Lung (tissue), 12 donors: ENCODE results near the gene SFXN1. TPM values are rescaled to one million over a fixed set of nuclear protein-coding genes. Genes with fewer than 3 reads are reported as not detected.

Experiments used
- ATAC-seq: fragments of 200-7000 bp; cut with Tn5 transposase; one replicate; pipeline ENCODE4 v1.9.1; 2020; ENCODE audit warnings: moderate number of reproducible peaks; ENCODE audit not compliant: insufficient read depth, low FRiP score
- DNase-seq, 3 donors: peaks; one replicate each; pipeline ENCODE4 v3.0.0-alpha.2; 2013 to 2017
- H3K27ac ChIP-seq, 2 donors: one replicate each; pipeline ENCODE4 v1.5.1; 2013; ENCODE audit warnings: mild to moderate bottlenecking in 2 of 2, moderate library complexity in 2 of 2, control low read depth in 1 of 2, inconsistent platforms in 1 of 2, low read depth in 1 of 2, low read length in 1 of 2
- H3K27me3 ChIP-seq, 3 donors: one replicate each; pipeline ENCODE4 v1.5.1; 2013; ENCODE audit warnings: low read length in 2 of 3; ENCODE audit not compliant: control insufficient read depth in 3 of 3, insufficient read depth in 3 of 3
- H3K36me3 ChIP-seq, 4 donors: one replicate each; pipeline ENCODE4 v1.5.1; 2013; ENCODE audit warnings: low read length in 4 of 4, mild to moderate bottlenecking in 1 of 4, moderate library complexity in 1 of 4; ENCODE audit not compliant: control insufficient read depth in 4 of 4, insufficient read depth in 4 of 4
- H3K4me1 ChIP-seq, 5 donors: one replicate each; pipeline ENCODE4 v1.5.1; 2013; ENCODE audit warnings: low read length in 5 of 5, mild to moderate bottlenecking in 2 of 5, moderate library complexity in 1 of 5; ENCODE audit not compliant: control insufficient read depth in 5 of 5, insufficient read depth in 5 of 5
- H3K4me3 ChIP-seq: one replicate; pipeline ENCODE4 v1.5.1; 2013; ENCODE audit warnings: mild to moderate bottlenecking, control low read depth, moderate library complexity
- H3K9ac ChIP-seq, 2 donors: one replicate each; pipeline ENCODE4 v1.5.1; 2013; ENCODE audit warnings: low read length in 2 of 2, control low read depth in 1 of 2; ENCODE audit not compliant: insufficient read depth in 1 of 2
- H3K9me3 ChIP-seq, 4 donors: one replicate each; pipeline ENCODE4 v1.5.1; 2013; ENCODE audit warnings: low read length in 3 of 4, mild to moderate bottlenecking in 1 of 4, moderate library complexity in 1 of 4; ENCODE audit not compliant: control insufficient read depth in 4 of 4, insufficient read depth in 3 of 4
- CTCF ChIP-seq: IDR thresholded peaks from 2 replicates; pipeline ENCODE4 v1.5.1; 2012; ENCODE audit warnings: mild to moderate bottlenecking; ENCODE audit errors: control extremely low read depth, extremely low read depth
- WGBS, 2 donors: extraction: QIAGEN DNeasy Blood & Tissue Kit; methylation state at CpG; one replicate each; pipeline ENCODE4 v1.1.7; 2013; 5-methylcytosine and 5-hydroxymethylcytosine counted together
- polyA plus RNA-seq, 2 donors: library from polyadenylated mRNA; stranded (reverse); fragments of 200-250 nt; gene quantifications; one replicate each; pipeline ENCODE4 v1.2.1, GENCODE V29; 2013
- total RNA-seq, 2 donors: library from RNA; depleted of rRNA in 1 of 2; stranded (reverse); fragments of >200 nt in 1 of 2; gene quantifications; one replicate each; pipeline ENCODE4 v1.2.1, GENCODE V29; 2014 to 2021
- donor health status: control.
- donor health status: control.
- donor health status: Bipolar disorder and iron deficiency.
- donor health status: healthy.
- donor health status: DM: yes; HTN: yes; CAD: no.

The SFXN1 gene
- total and polyA plus RNA-seq, 4 donors = 5.7 to 42.2 (median 19.0) TPM

DNA sequence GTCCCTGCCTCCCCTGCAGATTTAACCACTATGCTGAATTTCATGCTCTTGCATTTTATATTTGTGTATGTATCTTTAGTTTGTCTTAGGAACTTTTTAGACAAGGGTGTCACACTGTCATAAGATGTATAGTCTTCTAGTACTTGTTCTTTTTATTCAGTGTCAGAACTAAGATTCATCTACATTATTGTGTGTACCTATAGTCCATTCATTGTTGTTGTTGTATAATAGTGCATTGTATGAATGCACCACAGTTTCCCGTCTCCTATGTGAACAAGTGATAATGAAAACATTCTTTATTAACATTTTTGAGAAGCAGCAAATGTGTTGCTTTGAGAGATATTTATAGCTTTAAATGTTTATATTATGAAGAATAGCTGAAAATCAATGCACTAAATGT lies 45.9 kb downstream of the SFXN1 start:
- ATAC-seq = no peak
- DNase-seq = no peak
- Histone ChIP-seq H3K27ac (no peak overlapping the region), H3K36me3 (peaks cover 13 to 36% (median 26%) of the 10 kb centered on the region in 4 donors), H3K9me3 (no peaks in the 10 kb centered on the region), H3K4me1 (no peaks in the 10 kb centered on the region), H3K9ac (no peak overlapping the region), H3K4me3 (no peak overlapping the region), H3K27me3 (no peaks in the 10 kb centered on the region)
- no peak for TF ChIP-seq CTCF
- 85 to 91% methylated on average over 1 of the region's 1 CpG for WGBS, 2 donors

DNA sequence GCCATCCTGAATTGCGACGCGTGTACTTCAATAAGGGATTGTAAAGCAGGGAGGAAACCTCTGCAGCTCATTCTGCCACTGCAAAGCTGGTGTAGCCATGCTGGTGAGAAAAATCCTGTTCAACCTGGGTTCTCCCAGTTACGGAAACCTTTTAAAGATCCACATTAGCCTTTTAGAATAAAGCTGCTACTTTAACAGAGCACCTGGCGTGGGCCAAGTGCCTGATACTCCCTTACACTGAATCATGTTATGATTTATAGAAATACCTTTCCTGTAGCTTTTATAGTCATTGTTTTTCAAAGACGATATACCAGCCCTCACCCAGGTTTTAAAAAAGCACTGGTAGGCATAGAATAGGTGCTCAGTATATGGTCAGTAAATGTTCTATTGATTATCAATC lies 48.3 kb downstream of the SFXN1 start:
- Histone ChIP-seq H3K4me1 (no peaks in the 10 kb centered on the region), H3K4me3 (no peak overlapping the region), H3K36me3 (peaks cover 11 to 23% (median 20%) of the 10 kb centered on the region in 4 donors), H3K9ac (no peak overlapping the region), H3K27me3 (no peaks in the 10 kb centered on the region), H3K27ac (no peak overlapping the region), H3K9me3 (no peaks in the 10 kb centered on the region)
- ATAC-seq (no peak), DNase-seq (no peak)
- no peak for TF ChIP-seq CTCF
- 95 to 97% methylated on average over 6 of the region's 6 CpGs for WGBS, 2 donors

DNA sequence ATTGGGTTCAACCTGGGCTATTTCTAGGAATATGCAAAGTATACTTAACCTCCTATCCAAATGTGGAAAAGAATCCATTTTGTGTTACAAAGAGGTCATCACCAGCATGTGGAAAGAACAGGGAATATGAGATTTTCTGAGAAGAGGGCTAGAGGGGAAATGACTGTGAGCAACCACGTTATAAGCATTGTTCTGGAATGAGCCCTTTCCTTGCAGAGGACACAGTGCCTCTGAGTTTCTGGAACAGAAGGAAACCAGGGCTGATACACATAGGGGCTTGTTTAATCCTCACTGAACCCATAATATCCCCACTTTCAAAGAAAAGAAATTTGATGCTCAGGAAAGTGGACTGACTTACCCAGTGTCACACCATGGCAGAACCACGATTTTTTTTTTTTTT lies 53.0 kb downstream of the SFXN1 start:
- H3K9ac ChIP-seq = no peak overlapping the region
- no peaks in the 10 kb centered on the region for H3K9me3 ChIP-seq
- no peak for DNase-seq
- H3K4me3 ChIP-seq = no peak overlapping the region
- H3K27me3 ChIP-seq = no peaks in the 10 kb centered on the region
- WGBS, 2 donors = 36 to 51% methylated on average over 2 of the region's 2 CpGs
- no peak overlapping the region for H3K27ac ChIP-seq
- H3K4me1 ChIP-seq = no peaks in the 10 kb centered on the region
- H3K36me3 ChIP-seq = peaks cover 1 to 12% (median 8%) of the 10 kb centered on the region in 4 donors
- no peak for ATAC-seq
- no peak for TF ChIP-seq CTCF
